ENCODE measurements around the gene SOX6. TPM values are rescaled to one million over a fixed set of nuclear protein-coding genes. Genes with fewer than 3 reads are reported as not detected.

SOX6 gene
- total RNA-seq, 4 donors from 2014 or later, result 0.29 to 20.5 (median 8.2) TPM

- intact Hi-C loops (cut with DNase I; ENCODE audit: low total_unique reads), result no loop called here
- no peak for TF ChIP-seq POLR2A (IDR thresholded peaks at IDR 0.05)
- no peak for TF ChIP-seq CTCF (IDR thresholded peaks at IDR 0.05)
- H3K9me3 ChIP-seq, result no peaks in the 10 kb centered on the region
- DNase-seq, result no peak
- no peaks in the 10 kb centered on the region for H3K36me3 ChIP-seq
- no peaks in the 10 kb centered on the region for H3K27me3 ChIP-seq
- H3K4me1 ChIP-seq, result no peaks in the 10 kb centered on the region
- no peak overlapping the region for H3K27ac ChIP-seq
- H3K4me3 ChIP-seq, result no peak overlapping the region
Observed at GRCh38 chr11:16097543-16097942, 258.8 kb downstream of the SOX6 start.

- intact Hi-C loops (cut with DNase I; ENCODE audit: low total_unique reads), result no loop called here
- no peaks in the 10 kb centered on the region for H3K4me1 ChIP-seq
- no peak for TF ChIP-seq POLR2A (IDR thresholded peaks at IDR 0.05)
- TF ChIP-seq CTCF (IDR thresholded peaks at IDR 0.05), result no peak
Observed at GRCh38 chr11:16096336-16096735, 260.0 kb downstream of the SOX6 start.

GRCh38 chr11:16095756-16096155, 260.6 kb downstream of the SOX6 start:
- intact Hi-C loops (cut with DNase I; ENCODE audit: low total_unique reads), result no loop called here
- DNase-seq, result no peak
- H3K36me3 ChIP-seq, result no peaks in the 10 kb centered on the region

More at GRCh38 chr11:16096336-16096735, 260.0 kb downstream of the SOX6 start:
- Histone ChIP-seq H3K36me3 (no peaks in the 10 kb centered on the region), H3K4me3 (no peak overlapping the region), H3K27ac (no peak overlapping the region), H3K27me3 (no peaks in the 10 kb centered on the region), H3K9me3 (no peaks in the 10 kb centered on the region)
- DNase-seq, result no peak

GRCh38 chr11:16093889-16094653, 262.3 kb downstream of the SOX6 start:
- Histone ChIP-seq H3K27me3 (no peaks in the 10 kb centered on the region), H3K4me3 (no peak overlapping the region), H3K36me3 (no peaks in the 10 kb centered on the region), H3K9me3 (no peaks in the 10 kb centered on the region), H3K4me1 (no peaks in the 10 kb centered on the region), H3K27ac (no peak overlapping the region)
- no peak for DNase-seq
- no peak for TF ChIP-seq POLR2A (IDR thresholded peaks at IDR 0.05)
- intact Hi-C loops (cut with DNase I; ENCODE audit: low total_unique reads), result no loop called here

More at GRCh38 chr11:16095756-16096155, 260.6 kb downstream of the SOX6 start:
- H3K4me3 ChIP-seq, result no peak overlapping the region
- H3K27ac ChIP-seq, result no peak overlapping the region
- H3K9me3 ChIP-seq, result no peaks in the 10 kb centered on the region
- no peaks in the 10 kb centered on the region for H3K4me1 ChIP-seq
- TF ChIP-seq CTCF (IDR thresholded peaks at IDR 0.05) (no peak), POLR2A (IDR thresholded peaks at IDR 0.05) (no peak)
- H3K27me3 ChIP-seq, result no peaks in the 10 kb centered on the region

- H3K4me1 ChIP-seq, result no peaks in the 10 kb centered on the region
- no peak overlapping the region for H3K27ac ChIP-seq
- H3K36me3 ChIP-seq, result no peaks in the 10 kb centered on the region
- no peaks in the 10 kb centered on the region for H3K27me3 ChIP-seq
- intact Hi-C loops (cut with DNase I; ENCODE audit: low total_unique reads), result no loop called here
- TF ChIP-seq CTCF (IDR thresholded peaks at IDR 0.05) (no peak), POLR2A (IDR thresholded peaks at IDR 0.05) (no peak)
- DNase-seq, result no peak
- no peaks in the 10 kb centered on the region for H3K9me3 ChIP-seq
- H3K4me3 ChIP-seq, result no peak overlapping the region
Observed at GRCh38 chr11:16091862-16092261, 264.5 kb downstream of the SOX6 start.

Data from uterus (tissue), 4 donors.